Measurements from ENCODE around the gene DNMT3L. TPM values are rescaled to one million over a fixed set of nuclear protein-coding genes. Genes with fewer than 3 reads are reported as not detected.

DNMT3L gene
- polyA plus RNA-seq, 3 donors from 2014 or later = not detected

- Mint-ChIP-seq H3K4me3 (no peak overlapping the region), H3K36me3 (no peaks in the 10 kb centered on the region)
- DNase-seq = no peak
Measured at GRCh38 chr21:44279354-44280260, 17.9 kb upstream of the DNMT3L start.

DNA sequence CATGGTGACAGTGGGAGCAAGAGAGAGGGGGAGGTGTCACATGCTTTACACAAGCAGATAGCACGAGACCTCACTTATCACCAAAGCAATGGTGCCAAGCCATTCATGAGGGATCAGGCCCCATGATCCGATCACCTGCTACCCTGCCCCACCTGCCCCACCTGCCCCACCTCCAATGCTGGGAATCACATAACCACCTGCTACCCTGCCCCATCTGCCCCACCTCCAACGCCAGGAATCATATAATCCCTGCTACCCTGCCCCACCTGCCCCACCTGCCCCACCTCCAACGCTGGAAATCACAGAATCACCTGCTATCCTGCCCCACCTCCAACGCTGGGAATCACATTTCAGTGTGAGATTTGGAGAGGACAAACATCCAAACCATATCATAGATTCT is 13.3 kb upstream of the DNMT3L start:
- Mint-ChIP-seq H3K27ac (no peak overlapping the region), H3K36me3 (no peaks in the 10 kb centered on the region), H3K4me3 (no peak overlapping the region), H3K9me3 (no peaks in the 10 kb centered on the region), H3K4me1 (no peaks in the 10 kb centered on the region), H3K27me3 (ENCODE audit: low read depth in 3 of 3) (peaks cover 0 to 8% (median 5%) of the 10 kb centered on the region in 3 donors)
- DNase-seq = no peak

More at GRCh38 chr21:44279354-44280260, 17.9 kb upstream of the DNMT3L start:
- H3K9me3 Mint-ChIP-seq = no peaks in the 10 kb centered on the region
- H3K27ac Mint-ChIP-seq = no peak overlapping the region
- H3K4me1 Mint-ChIP-seq = no peaks in the 10 kb centered on the region
- H3K27me3 Mint-ChIP-seq (ENCODE audit: low read depth in 3 of 3) = peaks cover 3 to 8% (median 3%) of the 10 kb centered on the region in 3 donors

- Mint-ChIP-seq H3K27ac (no peak overlapping the region), H3K27me3 (ENCODE audit: low read depth in 3 of 3) (peaks cover 0 to 3% (median 2%) of the 10 kb centered on the region in 3 donors), H3K4me3 (no peak overlapping the region), H3K9me3 (no peaks in the 10 kb centered on the region), H3K4me1 (no peaks in the 10 kb centered on the region), H3K36me3 (no peaks in the 10 kb centered on the region)
- DNase-seq = no peak
Measured at GRCh38 chr21:44273046-44273445, 11.3 kb upstream of the DNMT3L start.

DNA sequence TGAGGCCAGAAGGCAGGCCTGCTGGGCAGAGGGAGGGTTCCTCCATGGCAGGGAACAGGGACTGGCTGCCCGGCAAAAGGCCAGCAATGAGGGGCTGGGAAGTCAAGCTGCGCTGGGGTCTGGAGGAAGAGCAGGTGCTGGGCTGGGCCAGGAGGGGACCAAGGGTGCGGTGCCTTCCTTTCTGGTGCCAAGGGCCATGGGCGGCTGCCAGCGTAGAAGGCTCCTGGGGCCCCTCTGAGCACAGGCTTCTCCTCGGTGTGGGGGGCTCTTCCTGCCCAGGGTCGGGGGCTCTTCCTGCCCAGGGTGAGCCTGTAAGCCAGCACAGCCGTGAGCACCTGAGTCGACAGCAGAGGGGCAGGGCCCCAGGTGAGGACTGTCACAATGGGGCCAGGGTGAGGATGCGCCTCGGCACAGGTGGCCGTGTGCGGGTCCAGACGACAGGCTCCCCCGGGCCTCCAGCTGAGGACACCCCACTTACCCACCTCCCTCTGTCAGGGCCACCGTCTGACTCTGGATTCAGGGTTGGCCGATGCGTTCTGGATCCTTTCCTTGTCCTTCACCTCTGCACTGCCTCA is 10.7 kb upstream of the DNMT3L start:
- Mint-ChIP-seq H3K4me1 (no peaks in the 10 kb centered on the region), H3K27me3 (ENCODE audit: low read depth in 3 of 3) (peaks cover 0 to 3% (median 2%) of the 10 kb centered on the region in 3 donors), H3K36me3 (no peaks in the 10 kb centered on the region), H3K27ac (no peak overlapping the region), H3K9me3 (no peaks in the 10 kb centered on the region), H3K4me3 (no peak overlapping the region)
- DNase-seq = no peak

DNA sequence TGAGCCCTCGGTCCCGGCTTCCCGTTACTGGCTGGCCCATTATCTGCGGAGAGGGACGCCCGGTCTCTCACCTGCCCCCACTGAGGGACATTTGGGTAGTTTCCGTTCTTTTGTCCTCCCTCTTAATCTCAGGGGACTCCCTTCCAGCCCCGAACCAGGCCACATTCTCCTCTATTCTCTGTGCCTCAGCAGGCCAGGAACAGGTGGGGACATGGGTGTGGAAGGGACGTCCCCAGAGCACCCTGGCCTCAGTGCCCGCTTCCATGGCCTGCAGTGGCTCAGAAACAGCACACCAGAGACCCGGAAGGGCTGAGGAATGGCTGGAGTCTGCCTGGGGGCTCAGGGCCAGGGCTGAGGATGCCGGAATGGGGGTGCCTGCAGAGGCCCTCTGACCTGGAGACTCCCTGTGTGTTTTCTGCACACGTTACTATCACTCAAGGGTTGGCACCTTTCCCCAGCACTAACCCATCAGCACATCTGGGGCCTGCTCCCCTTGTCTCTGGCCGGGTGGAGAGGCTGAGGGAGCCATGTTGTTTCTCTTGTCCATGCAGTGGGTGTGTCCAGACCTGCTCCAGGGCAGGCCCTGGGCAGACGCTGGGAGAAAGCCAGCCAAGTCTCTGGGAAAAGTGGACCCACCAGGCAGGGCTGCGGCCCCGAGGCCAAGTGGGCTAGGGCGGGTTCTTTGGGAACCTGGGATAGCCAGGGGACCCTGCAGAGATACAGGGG is 10.0 kb upstream of the DNMT3L start:
- no peak for DNase-seq
- Mint-ChIP-seq H3K9me3 (no peaks in the 10 kb centered on the region), H3K36me3 (no peaks in the 10 kb centered on the region), H3K4me3 (no peak overlapping the region), H3K27ac (no peak overlapping the region), H3K4me1 (no peaks in the 10 kb centered on the region), H3K27me3 (ENCODE audit: low read depth in 3 of 3) (peaks cover 0 to 2% (median 1%) of the 10 kb centered on the region in 3 donors)

DNA sequence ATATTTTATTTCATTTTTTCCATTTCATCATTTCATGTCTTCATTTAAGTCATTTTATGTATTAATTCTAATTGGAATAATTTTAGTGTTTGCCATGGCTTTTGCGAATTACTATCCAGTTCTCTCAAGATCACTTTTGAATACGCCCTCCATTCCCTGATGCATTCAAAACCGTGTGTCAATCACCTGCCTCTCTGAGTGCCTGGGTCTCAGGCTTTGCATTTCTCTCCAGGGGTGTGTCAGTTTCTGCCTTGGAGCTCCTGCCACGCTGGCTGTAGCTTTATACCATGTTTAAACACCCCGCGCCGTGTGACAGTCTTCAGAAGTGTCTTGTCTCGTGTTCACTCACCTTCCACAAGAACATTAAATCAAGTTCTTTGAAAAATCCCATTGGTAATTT is 7.4 kb upstream of the DNMT3L start:
- Mint-ChIP-seq H3K27me3 (ENCODE audit: low read depth in 3 of 3) (peaks cover 0 to 2% (median 0%) of the 10 kb centered on the region in 3 donors), H3K27ac (peak overlapping the region in 1 of 6 donors; percentile 16), H3K36me3 (no peaks in the 10 kb centered on the region), H3K4me3 (no peak overlapping the region), H3K9me3 (no peaks in the 10 kb centered on the region), H3K4me1 (no peaks in the 10 kb centered on the region)
- DNase-seq = no peak

- Mint-ChIP-seq H3K36me3 (no peaks in the 10 kb centered on the region), H3K4me1 (no peaks in the 10 kb centered on the region), H3K9me3 (no peaks in the 10 kb centered on the region), H3K27me3 (ENCODE audit: low read depth in 3 of 3) (peaks cover 0 to 2% (median 0%) of the 10 kb centered on the region in 3 donors), H3K27ac (no peak overlapping the region), H3K4me3 (no peak overlapping the region)
- DNase-seq = peak in 1 of 3 donors; percentile 10
Measured at GRCh38 chr21:44267655-44268142, 6.0 kb upstream of the DNMT3L start.

GRCh38 chr21:44265734-44266270 is 4.1 kb upstream of the DNMT3L start:
- no peak for DNase-seq

DNA sequence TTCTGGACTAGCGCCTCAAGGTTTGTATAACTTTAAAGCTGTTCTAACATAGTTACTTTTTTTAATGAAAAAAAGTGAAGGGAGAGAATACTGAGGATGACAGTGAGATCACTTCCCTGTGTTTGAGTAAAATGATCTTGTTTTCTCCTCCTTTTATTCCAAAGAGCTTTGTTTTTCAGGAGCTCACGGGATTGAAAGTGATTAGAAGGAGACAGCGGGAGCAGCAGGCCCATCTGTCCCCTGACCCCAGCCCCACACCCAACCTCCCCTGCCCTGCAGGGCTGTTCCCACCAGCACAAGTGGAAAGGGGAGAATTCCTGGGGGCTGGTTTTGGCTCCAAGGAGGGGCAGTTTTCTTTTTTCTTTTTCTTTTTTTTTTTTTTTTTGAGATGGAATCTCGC is 2.1 kb upstream of the DNMT3L start:
- Mint-ChIP-seq H3K27ac (no peak overlapping the region), H3K9me3 (no peaks in the 10 kb centered on the region), H3K27me3 (ENCODE audit: low read depth in 3 of 3) (no peaks in the 10 kb centered on the region), H3K4me3 (no peak overlapping the region), H3K4me1 (no peaks in the 10 kb centered on the region), H3K36me3 (no peaks in the 10 kb centered on the region)
- no peak for DNase-seq

More at GRCh38 chr21:44265734-44266270, 4.1 kb upstream of the DNMT3L start:
- no peaks in the 10 kb centered on the region for H3K36me3 Mint-ChIP-seq
- H3K27me3 Mint-ChIP-seq (ENCODE audit: low read depth in 3 of 3) = no peaks in the 10 kb centered on the region
- H3K4me1 Mint-ChIP-seq = no peaks in the 10 kb centered on the region
- H3K4me3 Mint-ChIP-seq = no peak overlapping the region
- no peak overlapping the region for H3K27ac Mint-ChIP-seq
- no peaks in the 10 kb centered on the region for H3K9me3 Mint-ChIP-seq

DNA sequence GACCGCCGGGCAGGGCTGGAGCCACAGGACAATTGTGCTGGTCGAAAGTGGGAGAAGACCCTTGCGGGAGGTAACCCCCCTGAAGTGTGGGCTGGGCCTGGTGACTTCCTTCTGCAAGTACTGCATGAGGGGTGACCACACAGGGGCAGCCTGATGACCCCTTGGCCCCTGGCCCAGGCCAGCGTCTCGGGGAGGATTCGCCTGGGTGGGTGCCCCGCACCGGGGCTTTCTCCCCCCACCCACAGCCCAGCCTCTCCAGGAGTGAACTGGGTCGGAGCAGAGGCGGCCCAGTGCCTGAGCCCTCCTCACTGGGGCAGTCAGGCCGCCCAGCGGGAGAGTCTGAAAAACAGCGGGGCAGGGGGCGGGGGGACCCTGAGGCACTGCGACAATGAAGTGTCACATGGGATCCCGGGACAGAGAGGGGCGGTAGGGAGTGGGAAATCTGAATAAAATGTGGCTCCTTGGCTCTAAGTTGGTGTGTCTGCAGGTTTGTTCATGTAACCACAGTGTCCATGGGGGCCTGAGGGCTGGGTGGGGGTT is 1.6 kb upstream of the DNMT3L start:
- Mint-ChIP-seq H3K4me3 (no peak overlapping the region), H3K27ac (no peak overlapping the region), H3K4me1 (no peaks in the 10 kb centered on the region), H3K9me3 (no peaks in the 10 kb centered on the region), H3K27me3 (ENCODE audit: low read depth in 3 of 3) (no peaks in the 10 kb centered on the region), H3K36me3 (no peaks in the 10 kb centered on the region)
- no peak for DNase-seq

- no peaks in the 10 kb centered on the region for H3K4me1 Mint-ChIP-seq
- no peaks in the 10 kb centered on the region for H3K36me3 Mint-ChIP-seq
- no peak for DNase-seq
- H3K27me3 Mint-ChIP-seq (ENCODE audit: low read depth in 3 of 3) = no peaks in the 10 kb centered on the region
- H3K4me3 Mint-ChIP-seq = no peak overlapping the region
- H3K27ac Mint-ChIP-seq = no peak overlapping the region
- no peaks in the 10 kb centered on the region for H3K9me3 Mint-ChIP-seq
Measured at GRCh38 chr21:44262338-44263056, 800 bp upstream of the DNMT3L start.

GRCh38 chr21:44260791-44261631 is 686 bp downstream of the DNMT3L start:
- H3K4me1 Mint-ChIP-seq = no peaks in the 10 kb centered on the region
- no peaks in the 10 kb centered on the region for H3K36me3 Mint-ChIP-seq
- H3K27me3 Mint-ChIP-seq (ENCODE audit: low read depth in 3 of 3) = no peaks in the 10 kb centered on the region
- no peak for DNase-seq
- H3K27ac Mint-ChIP-seq = no peak overlapping the region
- no peak overlapping the region for H3K4me3 Mint-ChIP-seq
- no peaks in the 10 kb centered on the region for H3K9me3 Mint-ChIP-seq

Data from immature natural killer cell (primary cell).